ENCODE measurements around the gene DHRS7C. TPM values are rescaled to one million over a fixed set of nuclear protein-coding genes. Genes with fewer than 3 reads are reported as not detected.

Gene DHRS7C
- total RNA-seq, 4 donors from 2014 or later, result not detected

- intact Hi-C loops (cut with DNase I; ENCODE audit: low total_unique reads), result no loop called here
These were observed 33.5 kb upstream of the DHRS7C start for GRCh38 chr17:9824797-9825338.

GRCh38 chr17:9824094-9824493 is 32.7 kb upstream of the DHRS7C start:
- Histone ChIP-seq H3K27ac (no peak overlapping the region), H3K36me3 (no peaks in the 10 kb centered on the region), H3K4me3 (no peak overlapping the region), H3K9me3 (no peaks in the 10 kb centered on the region), H3K27me3 (no peaks in the 10 kb centered on the region), H3K4me1 (peaks cover 0 to 5% of the 10 kb centered on the region in 2 donors)
- intact Hi-C loops (cut with DNase I; ENCODE audit: low total_unique reads), result no loop called here
- DNase-seq, result no peak
- TF ChIP-seq CTCF (IDR thresholded peaks at IDR 0.05), result no peak

More at GRCh38 chr17:9824797-9825338, 33.5 kb upstream of the DHRS7C start:
- no peak for DNase-seq
- no peak overlapping the region for H3K27ac ChIP-seq
- H3K4me1 ChIP-seq, result peaks cover 0 to 6% of the 10 kb centered on the region in 2 donors
- H3K4me3 ChIP-seq, result no peak overlapping the region
- no peaks in the 10 kb centered on the region for H3K36me3 ChIP-seq
- no peaks in the 10 kb centered on the region for H3K9me3 ChIP-seq
- no peaks in the 10 kb centered on the region for H3K27me3 ChIP-seq
- no peak for TF ChIP-seq CTCF (IDR thresholded peaks at IDR 0.05)
- TF ChIP-seq POLR2A (IDR thresholded peaks at IDR 0.05), result no peak

- no peak for DNase-seq
- intact Hi-C loops (cut with DNase I; ENCODE audit: low total_unique reads), result no loop called here
- H3K9me3 ChIP-seq, result no peaks in the 10 kb centered on the region
- no peak within 1 kb of the TSS for H3K27ac ChIP-seq
- no peaks in the 10 kb centered on the region for H3K4me1 ChIP-seq
- no peaks in the 10 kb centered on the region for H3K27me3 ChIP-seq
- no peaks in the 10 kb centered on the region for H3K36me3 ChIP-seq
- no peak within 1 kb of the TSS for H3K4me3 ChIP-seq
- TF ChIP-seq POLR2A (IDR thresholded peaks at IDR 0.05), result no peak
- TF ChIP-seq CTCF (IDR thresholded peaks at IDR 0.05), result no peak
These were observed 30.5 kb upstream of the DHRS7C start, which contains the start of gene GSG1L2 for GRCh38 chr17:9821921-9822320. Gene GSG1L2 (minus strand): TSS chr17:9822079. CDS start chr17:9822071, 8 bp downstream.

GRCh38 chr17:9820448-9820847 is 29.1 kb upstream of the DHRS7C start:
- no peak overlapping the region for H3K4me3 ChIP-seq
- H3K27ac ChIP-seq, result no peak overlapping the region
- no peaks in the 10 kb centered on the region for H3K4me1 ChIP-seq
- DNase-seq, result no peak
- no peaks in the 10 kb centered on the region for H3K27me3 ChIP-seq
- TF ChIP-seq POLR2A (IDR thresholded peaks at IDR 0.05) (no peak), CTCF (IDR thresholded peaks at IDR 0.05) (no peak)
- no peaks in the 10 kb centered on the region for H3K9me3 ChIP-seq
- intact Hi-C loops (cut with DNase I; ENCODE audit: low total_unique reads), result no loop called here
- no peaks in the 10 kb centered on the region for H3K36me3 ChIP-seq

- TF ChIP-seq POLR2A (IDR thresholded peaks at IDR 0.05) (no peak), CTCF (IDR thresholded peaks at IDR 0.05) (no peak)
- no peaks in the 10 kb centered on the region for H3K9me3 ChIP-seq
- intact Hi-C loops (cut with DNase I; ENCODE audit: low total_unique reads), result no loop called here
- DNase-seq, result no peak
- no peaks in the 10 kb centered on the region for H3K4me1 ChIP-seq
- no peaks in the 10 kb centered on the region for H3K27me3 ChIP-seq
- no peaks in the 10 kb centered on the region for H3K36me3 ChIP-seq
- no peak overlapping the region for H3K4me3 ChIP-seq
- H3K27ac ChIP-seq, result no peak overlapping the region
These were observed 27.4 kb upstream of the DHRS7C start for GRCh38 chr17:9818760-9819159.
